ENCODE data around the gene PPHLN1. TPM values are rescaled to one million over a fixed set of nuclear protein-coding genes. Genes with fewer than 3 reads are reported as not detected.

The PPHLN1 gene
- total RNA-seq, 2 experiments from 2014 or later: 74.1 to 81.9 TPM

DNA sequence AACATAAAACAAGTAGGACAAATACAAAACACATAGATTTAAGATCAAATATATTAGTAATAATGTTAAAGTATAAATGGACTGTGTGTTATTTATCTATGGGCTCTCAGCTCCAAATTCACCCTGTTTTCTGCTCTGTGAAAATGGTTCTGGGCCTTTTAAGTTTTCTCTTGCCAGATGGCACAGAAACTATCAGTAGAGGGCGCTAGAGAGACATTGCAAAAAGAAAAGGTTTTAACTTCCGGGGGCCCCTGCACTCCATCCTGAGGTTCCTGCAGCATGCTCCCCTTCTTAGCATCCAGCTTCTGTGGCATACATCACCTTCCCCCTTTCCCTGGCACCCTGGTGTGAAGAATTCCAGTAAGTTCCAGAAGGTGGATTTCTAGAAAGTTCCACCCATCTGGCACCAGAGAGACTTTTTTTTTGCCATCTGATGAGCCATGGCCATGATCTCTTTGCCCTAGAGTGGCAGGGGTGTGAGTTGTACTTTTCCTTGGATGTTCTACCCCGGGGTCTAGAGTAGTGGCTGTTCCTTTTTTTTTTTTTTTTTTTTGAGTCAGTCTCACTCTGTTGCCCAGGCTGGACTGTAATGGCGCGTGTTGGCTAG, 29.4 kb upstream of the PPHLN1 start:
- Mint-ChIP-seq H3K4me1 (peaks cover 18% of the 10 kb centered on the region), H3K27ac (no peak overlapping the region), H3K36me3 (ENCODE audit: low read depth) (no peaks in the 10 kb centered on the region), H3K9me3 (no peaks in the 10 kb centered on the region), H3K27me3 (peaks cover 1% of the 10 kb centered on the region), H3K4me3 (no peak overlapping the region)
- ChIA-PET POLR2A (no interaction called here), CTCF (interaction anchor here (0.6 to 1.2 kb wide), 4 partner anchors 14 to 75 kb away, joined by 3 to 5 read pairs (median 3); no protein-coding TSS in a partner anchor)
- no peak for DNase-seq

DNA sequence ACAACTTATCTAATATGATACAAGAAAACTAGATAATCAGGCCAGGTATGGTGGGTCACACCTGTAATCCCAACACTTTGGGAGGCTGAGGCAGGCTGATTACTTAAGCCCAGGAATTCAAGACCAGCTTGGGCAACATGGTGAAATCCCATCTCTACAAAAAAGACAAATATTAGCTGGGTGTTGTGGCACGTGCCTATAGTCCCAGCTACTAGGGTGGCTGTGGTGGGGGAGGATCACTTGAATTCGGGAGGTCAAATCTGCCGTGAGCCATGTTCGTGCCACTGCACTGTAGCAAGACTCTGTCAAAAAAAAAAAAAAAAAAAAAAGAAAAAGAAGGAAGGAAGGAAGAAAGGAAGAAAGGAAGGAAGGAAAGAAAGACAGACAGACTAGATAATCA, 27.1 kb upstream of the PPHLN1 start:
- peak overlapping the region; percentile 17 for H3K4me3 Mint-ChIP-seq
- no peaks in the 10 kb centered on the region for H3K36me3 Mint-ChIP-seq (ENCODE audit: low read depth)
- POLR2A ChIA-PET: interaction anchor here (1.0 to 1.2 kb wide), 4 partner anchors 15 to 61 kb away, joined by 3 to 7 read pairs (median 4); partner anchors contain the start of genes PPHLN1, YAF2 and ZCRB1
- no peaks in the 10 kb centered on the region for H3K9me3 Mint-ChIP-seq
- peaks cover 18% of the 10 kb centered on the region for H3K4me1 Mint-ChIP-seq
- no peak for DNase-seq
- CTCF ChIA-PET: interaction anchor here (0.7 to 1.5 kb wide), 12 partner anchors 14 to 1480 kb away, joined by 3 to 5 read pairs (median 3); no protein-coding TSS in a partner anchor
- H3K27me3 Mint-ChIP-seq: no peaks in the 10 kb centered on the region
- H3K27ac Mint-ChIP-seq: no peak overlapping the region

DNA sequence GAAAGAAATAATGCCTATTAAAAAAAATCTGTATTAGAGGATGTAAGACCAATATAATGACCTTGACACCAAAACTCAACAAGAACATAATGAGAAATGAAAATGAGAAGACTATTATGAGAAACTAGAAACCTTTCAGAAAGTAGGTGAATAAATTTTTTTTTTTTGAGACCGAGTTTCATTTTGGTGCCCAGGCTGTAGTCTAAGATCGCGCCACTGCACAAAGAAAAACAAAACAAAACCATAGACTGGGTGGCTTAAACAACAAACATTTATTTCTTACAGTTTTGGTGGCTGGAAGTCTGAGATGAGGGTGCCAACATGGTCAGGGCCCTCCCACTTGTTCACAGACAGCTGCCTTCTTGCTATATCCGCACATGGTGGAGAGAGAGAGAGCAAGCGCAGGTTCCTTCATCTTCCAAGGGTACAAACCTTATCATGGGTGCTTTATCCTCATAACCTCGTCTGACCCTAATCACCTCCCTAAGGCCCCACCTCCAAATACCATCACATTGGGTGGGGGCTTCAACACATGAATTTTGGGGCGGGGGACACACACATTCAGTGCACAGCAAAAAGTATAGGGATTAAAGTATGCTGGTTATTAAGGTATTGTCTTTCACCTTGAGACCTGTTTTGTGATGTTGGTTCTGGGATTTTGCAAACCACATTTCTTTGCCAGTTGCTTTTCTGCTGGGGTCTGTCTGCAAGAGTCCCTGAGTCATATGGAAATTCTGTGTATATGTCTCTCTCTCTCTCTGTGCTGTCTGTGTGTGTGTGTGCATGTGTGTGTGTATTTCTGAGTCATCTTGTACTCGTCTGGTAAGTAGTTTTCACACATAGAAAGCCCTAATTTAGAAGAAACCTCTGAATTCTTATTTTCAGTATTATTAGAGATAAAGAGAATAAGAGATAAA, 26.3 kb upstream of the PPHLN1 start:
- Mint-ChIP-seq H3K36me3 (ENCODE audit: low read depth) (no peaks in the 10 kb centered on the region), H3K4me1 (peaks cover 18% of the 10 kb centered on the region), H3K9me3 (no peaks in the 10 kb centered on the region), H3K27me3 (no peaks in the 10 kb centered on the region), H3K27ac (peak overlapping the region; percentile 75), H3K4me3 (peak overlapping the region; percentile 58)
- peak; percentile 71 for DNase-seq
- ChIA-PET POLR2A (interaction anchor here (1.0 to 1.1 kb wide), 3 partner anchors 15 to 61 kb away, joined by 3 to 7 read pairs (median 4); partner anchors contain the start of gene YAF2), CTCF (interaction anchor here (0.7 to 1.5 kb wide), 10 partner anchors 26 to 1480 kb away, joined by 3 to 5 read pairs (median 3); no protein-coding TSS in a partner anchor)

DNA sequence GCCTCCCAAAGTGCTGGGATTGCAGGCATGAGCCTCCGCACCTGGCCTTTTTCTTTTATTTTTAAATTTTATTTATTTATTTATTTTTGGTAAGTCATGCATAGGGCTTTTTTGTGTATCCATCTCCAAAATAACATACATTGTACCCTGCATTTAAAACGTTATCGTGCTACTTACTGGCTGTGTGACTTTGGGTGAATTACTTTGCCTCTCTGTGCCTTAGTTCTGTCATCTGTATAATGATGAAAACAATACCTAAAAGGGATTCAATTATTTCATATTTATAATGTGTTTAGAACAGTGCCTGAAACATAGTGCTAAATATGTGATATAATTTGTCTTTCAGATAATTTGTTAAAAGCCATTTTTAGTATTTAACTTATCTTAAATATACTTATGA, 19.7 kb upstream of the PPHLN1 start:
- POLR2A ChIA-PET: no interaction called here

DNA sequence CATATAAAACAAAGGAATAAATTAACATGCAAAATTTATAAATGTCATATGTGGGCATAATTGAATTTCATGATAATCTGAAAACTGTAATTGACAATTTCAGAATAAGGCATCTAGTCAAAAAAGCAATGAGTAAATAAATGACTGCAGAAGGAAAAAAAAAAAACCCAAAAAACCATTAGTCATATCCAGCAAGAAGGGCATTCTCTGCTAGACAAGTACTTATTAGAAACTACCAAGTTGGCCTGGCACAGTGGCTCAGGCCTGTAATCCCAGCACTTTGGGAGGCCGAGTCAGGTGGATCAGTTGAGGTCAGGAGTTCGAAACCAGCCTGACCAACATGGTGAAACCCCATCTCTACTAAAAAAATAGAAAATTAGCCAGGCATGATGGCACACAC, 17.6 kb upstream of the PPHLN1 start:
- Mint-ChIP-seq H3K27me3 (no peaks in the 10 kb centered on the region), H3K36me3 (ENCODE audit: low read depth) (peaks cover 5% of the 10 kb centered on the region), H3K4me3 (no peak overlapping the region), H3K9me3 (no peaks in the 10 kb centered on the region), H3K4me1 (peaks cover 1% of the 10 kb centered on the region), H3K27ac (no peak overlapping the region)
- ChIA-PET POLR2A (no interaction called here), CTCF (no interaction called here)
- DNase-seq: no peak

More for the DNA sequence above, 19.7 kb upstream of the PPHLN1 start:
- Mint-ChIP-seq H3K36me3 (ENCODE audit: low read depth) (no peaks in the 10 kb centered on the region), H3K27ac (no peak overlapping the region), H3K4me3 (no peak overlapping the region), H3K4me1 (peaks cover 1% of the 10 kb centered on the region), H3K9me3 (no peaks in the 10 kb centered on the region), H3K27me3 (no peaks in the 10 kb centered on the region)
- no peak for DNase-seq
- CTCF ChIA-PET: no interaction called here

DNA sequence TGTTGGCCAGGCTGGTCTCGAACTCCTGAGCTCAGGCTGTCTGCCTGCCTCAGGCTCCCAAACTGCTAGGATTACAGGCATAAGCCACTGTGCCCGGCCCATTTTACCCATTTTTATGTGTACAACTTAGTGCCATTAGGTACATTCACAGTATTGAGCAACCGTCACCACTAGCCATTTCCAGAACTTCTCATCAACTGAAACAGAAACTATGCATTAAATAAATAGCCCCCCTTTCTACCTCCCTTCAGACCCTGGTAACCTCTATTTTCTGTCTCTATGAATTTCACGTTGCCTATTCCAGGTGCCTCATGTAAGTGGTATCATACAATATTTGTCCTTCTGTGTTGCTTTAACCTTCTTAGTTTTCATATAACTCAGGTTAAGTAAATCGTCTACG, 16.0 kb upstream of the PPHLN1 start:
- H3K27ac Mint-ChIP-seq: no peak overlapping the region
- peaks cover 1% of the 10 kb centered on the region for H3K4me1 Mint-ChIP-seq
- DNase-seq: no peak
- POLR2A ChIA-PET: no interaction called here
- H3K9me3 Mint-ChIP-seq: no peaks in the 10 kb centered on the region
- H3K27me3 Mint-ChIP-seq: no peaks in the 10 kb centered on the region
- H3K4me3 Mint-ChIP-seq: no peak overlapping the region
- H3K36me3 Mint-ChIP-seq (ENCODE audit: low read depth): peaks cover 12% of the 10 kb centered on the region
- CTCF ChIA-PET: no interaction called here

DNA sequence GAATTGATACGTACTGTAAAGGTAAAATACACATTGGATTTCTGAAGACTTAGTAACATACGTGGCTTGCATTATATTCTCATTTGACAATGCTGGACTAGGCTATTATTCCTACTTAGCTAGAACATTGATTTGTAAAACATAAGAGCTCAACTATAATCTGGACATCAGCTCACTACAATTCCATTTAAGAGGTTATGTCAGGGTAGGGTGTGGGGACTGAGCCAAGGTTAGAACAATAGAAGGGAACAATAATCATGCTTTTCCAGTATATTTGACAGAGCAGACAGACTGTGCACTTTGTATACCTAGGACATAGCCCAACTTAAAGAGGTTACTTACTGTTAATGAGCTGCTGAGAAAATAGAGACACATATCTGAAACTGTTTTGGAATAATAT, 10.9 kb upstream of the PPHLN1 start:
- peaks cover 27% of the 10 kb centered on the region for H3K36me3 Mint-ChIP-seq (ENCODE audit: low read depth)
- ChIA-PET CTCF (no interaction called here), POLR2A (no interaction called here)
- no peak overlapping the region for H3K27ac Mint-ChIP-seq
- no peak for DNase-seq
- H3K9me3 Mint-ChIP-seq: no peaks in the 10 kb centered on the region
- no peak overlapping the region for H3K4me3 Mint-ChIP-seq
- H3K27me3 Mint-ChIP-seq: no peaks in the 10 kb centered on the region
- H3K4me1 Mint-ChIP-seq: no peaks in the 10 kb centered on the region

DNA sequence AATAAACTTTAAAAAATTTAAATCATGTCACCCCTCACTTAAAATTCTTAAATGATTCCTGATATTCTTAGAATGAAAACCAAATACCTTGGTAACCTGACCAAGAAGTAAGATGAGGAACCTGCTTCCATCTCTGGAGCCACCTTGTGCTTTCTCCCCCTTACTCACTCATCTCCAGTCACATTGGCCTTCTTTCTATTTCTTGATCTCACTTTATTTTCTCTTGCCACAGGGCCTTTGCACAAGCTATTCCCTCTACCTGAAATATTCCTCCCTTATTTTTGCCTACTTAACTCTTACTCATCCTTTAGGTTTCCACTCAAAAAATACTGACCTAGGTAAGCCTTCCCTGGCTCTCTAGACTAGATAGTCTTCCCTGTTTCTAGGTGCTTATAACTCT, 5.2 kb upstream of the PPHLN1 start:
- H3K4me1 Mint-ChIP-seq: peaks cover 9% of the 10 kb centered on the region

DNA sequence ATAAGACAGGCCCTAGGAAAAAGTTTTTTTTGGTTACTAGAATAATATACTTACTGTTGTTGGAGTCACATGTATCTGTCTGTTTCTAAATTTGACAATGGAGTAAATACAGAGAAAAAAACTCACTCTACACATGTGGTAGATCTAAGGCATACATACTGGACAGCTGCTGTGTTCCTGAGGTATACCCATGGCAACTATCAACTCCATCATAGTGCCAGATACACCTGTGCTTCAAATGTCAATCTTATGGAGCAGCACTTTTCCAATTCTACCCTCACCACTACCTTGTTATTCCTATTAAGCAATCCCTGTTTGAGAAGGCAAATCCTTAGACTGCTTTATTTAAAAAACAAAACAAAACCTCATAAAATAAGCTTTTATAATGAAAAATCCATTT, 3.4 kb upstream of the PPHLN1 start:
- Mint-ChIP-seq H3K4me1 (peaks cover 16% of the 10 kb centered on the region), H3K9me3 (no peaks in the 10 kb centered on the region), H3K36me3 (ENCODE audit: low read depth) (peaks cover 25% of the 10 kb centered on the region), H3K4me3 (no peak overlapping the region), H3K27me3 (no peaks in the 10 kb centered on the region), H3K27ac (no peak overlapping the region)
- DNase-seq: no peak
- ChIA-PET CTCF (interaction anchor here (0.8 to 1.7 kb wide), 2 partner anchors 9 to 50 kb away, joined by 3 to 5 read pairs; no protein-coding TSS in a partner anchor), POLR2A (no interaction called here)

More for the DNA sequence above, 5.2 kb upstream of the PPHLN1 start:
- Mint-ChIP-seq H3K27me3 (no peaks in the 10 kb centered on the region), H3K36me3 (ENCODE audit: low read depth) (peaks cover 24% of the 10 kb centered on the region), H3K9me3 (no peaks in the 10 kb centered on the region), H3K4me3 (no peak overlapping the region), H3K27ac (no peak overlapping the region)
- POLR2A ChIA-PET: no interaction called here
- no peak for DNase-seq
- CTCF ChIA-PET: no interaction called here

DNA sequence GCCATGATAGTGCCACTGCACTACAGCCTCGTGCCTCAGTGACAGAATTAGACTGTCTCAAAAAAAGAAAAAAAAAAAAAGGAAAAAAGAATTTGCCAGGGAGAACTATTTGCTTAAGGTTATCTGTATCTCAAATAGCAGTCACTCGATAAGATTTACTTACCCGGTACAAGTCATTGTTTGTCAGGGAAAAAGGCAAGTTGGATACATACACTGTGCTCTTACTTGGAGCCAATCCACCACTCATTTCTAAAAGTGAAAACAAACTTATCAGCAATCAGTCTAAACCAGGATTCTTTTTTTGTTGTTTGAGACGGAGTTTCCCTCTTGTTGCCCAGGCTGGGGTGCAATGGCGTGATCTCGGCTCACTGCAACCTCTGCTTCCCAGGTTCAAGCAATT, 2.1 kb upstream of the PPHLN1 start:
- POLR2A ChIA-PET: no interaction called here
- H3K27ac Mint-ChIP-seq: no peak overlapping the region
- no peak overlapping the region for H3K4me3 Mint-ChIP-seq
- DNase-seq: no peak
- peaks cover 24% of the 10 kb centered on the region for H3K4me1 Mint-ChIP-seq
- CTCF ChIA-PET: interaction anchor here (1.7 kb wide), 1 partner anchor 48 kb away, joined by 5 read pairs; no protein-coding TSS in a partner anchor
- no peaks in the 10 kb centered on the region for H3K9me3 Mint-ChIP-seq
- H3K36me3 Mint-ChIP-seq (ENCODE audit: low read depth): peaks cover 25% of the 10 kb centered on the region
- H3K27me3 Mint-ChIP-seq: no peaks in the 10 kb centered on the region

DNA sequence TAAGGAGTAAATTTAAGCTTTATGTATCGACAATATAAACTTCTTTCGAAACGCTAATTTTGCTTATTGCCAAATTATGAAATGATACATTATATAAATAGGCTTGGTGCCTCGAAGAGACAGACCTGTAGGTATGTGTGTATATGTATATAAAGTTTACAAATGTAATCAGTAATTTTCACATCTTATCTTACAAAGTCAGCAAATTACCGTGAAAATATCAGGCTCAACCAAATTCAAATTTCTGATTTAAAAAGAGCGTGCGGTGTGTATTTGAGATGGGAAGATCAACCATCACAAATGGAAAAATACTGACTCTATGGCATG, 678 bp upstream of the PPHLN1 start:
- Mint-ChIP-seq H3K4me3 (peak overlapping the region; percentile 88), H3K27me3 (no peaks in the 10 kb centered on the region), H3K4me1 (peaks cover 33% of the 10 kb centered on the region), H3K36me3 (ENCODE audit: low read depth) (peaks cover 20% of the 10 kb centered on the region), H3K9me3 (no peaks in the 10 kb centered on the region), H3K27ac (peak overlapping the region; percentile 92)
- ChIA-PET POLR2A (interaction anchor here (1.0 to 1.6 kb wide), 4 partner anchors 27 to 228 kb away, joined by 3 to 5 read pairs (median 4); partner anchors contain the start of genes GXYLT1 and YAF2), CTCF (interaction anchor here (0.5 to 1.0 kb wide), 2 partner anchors 26 to 47 kb away, joined by 3 read pairs; no protein-coding TSS in a partner anchor)
- no peak for DNase-seq

DNA sequence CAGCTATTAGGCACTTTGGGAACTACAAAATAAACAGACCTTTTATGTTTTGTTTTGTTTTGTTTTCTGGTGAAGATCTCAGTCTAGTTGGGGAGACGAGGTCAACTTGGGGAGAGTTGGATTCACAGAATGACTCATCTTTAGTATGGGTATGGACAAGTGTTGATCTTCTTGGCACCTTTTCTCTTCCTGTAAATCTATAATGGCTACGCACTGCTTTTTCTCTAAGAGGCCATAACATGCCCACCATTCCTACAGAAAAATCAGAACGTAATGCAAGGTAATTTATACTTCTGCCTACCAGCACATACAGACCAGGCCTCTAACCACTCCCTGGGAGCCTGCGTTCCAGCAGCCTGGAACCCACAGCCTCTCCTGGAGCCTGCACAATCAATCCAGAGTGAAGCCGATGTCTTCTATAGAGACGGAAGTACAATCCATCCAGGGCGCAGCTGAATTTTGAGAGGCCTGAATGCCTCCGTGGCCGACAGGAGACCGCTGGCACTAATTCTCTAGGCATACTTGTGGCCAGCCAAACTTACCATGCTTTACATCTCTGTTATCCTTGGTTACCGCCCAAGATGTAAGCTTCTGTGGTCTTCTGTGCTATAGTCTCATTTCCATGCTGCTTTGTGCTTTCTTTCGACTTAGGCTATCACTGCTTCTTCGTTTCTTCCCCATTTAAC, 717 bp downstream of the PPHLN1 start:
- Mint-ChIP-seq H3K9me3 (no peaks in the 10 kb centered on the region), H3K36me3 (ENCODE audit: low read depth) (peaks cover 17% of the 10 kb centered on the region), H3K27ac (peak overlapping the region; percentile 92), H3K4me1 (peaks cover 40% of the 10 kb centered on the region), H3K27me3 (no peaks in the 10 kb centered on the region), H3K4me3 (peak overlapping the region; percentile 88)
- DNase-seq: peak; percentile 20
- CTCF ChIA-PET: interaction anchor here (1.6 kb wide), 1 partner anchor 46 kb away, joined by 5 read pairs; no protein-coding TSS in a partner anchor
- POLR2A ChIA-PET: interaction anchor here (0.7 to 2.0 kb wide), 8 partner anchors 28 to 229 kb away, joined by 3 to 10 read pairs (median 4); partner anchors contain the start of gene YAF2

All from activated CD4-positive, alpha-beta memory T cell treated with anti-CD3 and anti-CD28 coated beads, Interleukin-2, amount 10 ng/mL, durations not matched to agents 7 days and 5 days (primary cell).